HFFc6 (cell line): ENCODE results near the gene STMN3. TPM values are rescaled to one million over a fixed set of nuclear protein-coding genes. Genes with fewer than 3 reads are reported as not detected.
"Not testable (repeated sequence)": the region's sequence is repeated elsewhere in the genome, so short reads cannot be mapped to it uniquely, and the experiment has no call there.

Source experiments
- DNase-seq: peaks from one replicate; pipeline ENCODE4 v3.0.0-alpha.2; 2018
- H3K27ac Mint-ChIP-seq: 2 replicates; pipeline ENCODE4 v1.8.0; 2020; ENCODE audit warnings: mild to moderate bottlenecking, mixed read lengths
- H3K27me3 Mint-ChIP-seq: 2 replicates; pipeline ENCODE4 v1.8.0; 2021; ENCODE audit warnings: mild to moderate bottlenecking, moderate library complexity, mixed read lengths; ENCODE audit not compliant: insufficient read depth
- H3K36me3 Mint-ChIP-seq: 2 replicates; pipeline ENCODE4 v1.8.0; 2021; ENCODE audit warnings: low read depth, mixed read lengths
- H3K4me1 Mint-ChIP-seq: 2 replicates; pipeline ENCODE4 v1.8.0; 2020; ENCODE audit warnings: low read depth, mixed read lengths
- H3K4me3 Mint-ChIP-seq: 2 replicates; pipeline ENCODE4 v1.8.0; 2020; ENCODE audit warnings: mild to moderate bottlenecking, moderate library complexity, mixed read lengths
- H3K9me3 Mint-ChIP-seq: 2 replicates; pipeline ENCODE4 v1.8.0; 2020; ENCODE audit warnings: mild to moderate bottlenecking, mixed read lengths
- total RNA-seq, 6 experiments: library from RNA; stranded (reverse); fragmentation: NEBNext Ultra II Directional; extraction: Animal tissue kit (Norgen Biotek cat#: 25700); gene quantifications; 2 replicates in 1 of 6; 3 replicates in 5 of 6; pipeline ENCODE4 v1.2.3, GENCODE V29; 2021
- TF ChIP-seq, protein P1 (sequence below): fragments of 200-600 bp; sonication (generic); IDR thresholded peaks from 2 replicates; pipeline ENCODE4 v1.5.0; 2021; ENCODE audit warnings: antibody characterized with exemption, mild to moderate bottlenecking

STMN3 gene
- total RNA-seq, 6 experiments from 2014 or later, result 0.77 to 3.2 (median 1.5) TPM

DNA sequence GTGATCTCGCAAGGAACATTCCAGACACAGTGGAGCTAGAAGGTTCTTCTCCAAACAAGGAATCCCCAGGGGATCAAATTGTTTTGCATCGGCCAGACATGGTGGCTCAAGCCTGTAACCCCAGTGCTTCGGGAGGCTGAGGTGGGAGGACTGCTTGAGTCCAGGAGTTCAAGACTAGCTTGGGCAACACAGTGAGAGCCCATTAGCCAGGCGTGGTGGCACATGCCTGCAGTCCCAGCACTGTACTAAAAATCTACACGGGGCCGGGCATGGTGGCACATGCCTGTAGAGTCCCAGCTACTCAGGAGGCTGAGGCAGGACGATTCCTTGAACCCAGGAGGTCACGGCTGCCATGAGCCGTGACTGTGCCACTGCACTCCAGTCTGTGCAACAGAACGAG, 41.6 kb downstream of the STMN3 start:
- H3K27ac Mint-ChIP-seq, result no peak overlapping the region
- H3K36me3 Mint-ChIP-seq, result peaks cover 20% of the 10 kb centered on the region
- no peaks in the 10 kb centered on the region for H3K4me1 Mint-ChIP-seq
- H3K27me3 Mint-ChIP-seq, result no peaks in the 10 kb centered on the region; the same call in 1 of the 2 replicates
- no peak overlapping the region for H3K4me3 Mint-ChIP-seq
- TF ChIP-seq, protein P1, sequence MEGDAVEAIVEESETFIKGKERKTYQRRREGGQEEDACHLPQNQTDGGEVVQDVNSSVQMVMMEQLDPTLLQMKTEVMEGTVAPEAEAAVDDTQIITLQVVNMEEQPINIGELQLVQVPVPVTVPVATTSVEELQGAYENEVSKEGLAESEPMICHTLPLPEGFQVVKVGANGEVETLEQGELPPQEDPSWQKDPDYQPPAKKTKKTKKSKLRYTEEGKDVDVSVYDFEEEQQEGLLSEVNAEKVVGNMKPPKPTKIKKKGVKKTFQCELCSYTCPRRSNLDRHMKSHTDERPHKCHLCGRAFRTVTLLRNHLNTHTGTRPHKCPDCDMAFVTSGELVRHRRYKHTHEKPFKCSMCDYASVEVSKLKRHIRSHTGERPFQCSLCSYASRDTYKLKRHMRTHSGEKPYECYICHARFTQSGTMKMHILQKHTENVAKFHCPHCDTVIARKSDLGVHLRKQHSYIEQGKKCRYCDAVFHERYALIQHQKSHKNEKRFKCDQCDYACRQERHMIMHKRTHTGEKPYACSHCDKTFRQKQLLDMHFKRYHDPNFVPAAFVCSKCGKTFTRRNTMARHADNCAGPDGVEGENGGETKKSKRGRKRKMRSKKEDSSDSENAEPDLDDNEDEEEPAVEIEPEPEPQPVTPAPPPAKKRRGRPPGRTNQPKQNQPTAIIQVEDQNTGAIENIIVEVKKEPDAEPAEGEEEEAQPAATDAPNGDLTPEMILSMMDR, result no peak
- DNase-seq, result no peak
- no peaks in the 10 kb centered on the region for H3K9me3 Mint-ChIP-seq

DNA sequence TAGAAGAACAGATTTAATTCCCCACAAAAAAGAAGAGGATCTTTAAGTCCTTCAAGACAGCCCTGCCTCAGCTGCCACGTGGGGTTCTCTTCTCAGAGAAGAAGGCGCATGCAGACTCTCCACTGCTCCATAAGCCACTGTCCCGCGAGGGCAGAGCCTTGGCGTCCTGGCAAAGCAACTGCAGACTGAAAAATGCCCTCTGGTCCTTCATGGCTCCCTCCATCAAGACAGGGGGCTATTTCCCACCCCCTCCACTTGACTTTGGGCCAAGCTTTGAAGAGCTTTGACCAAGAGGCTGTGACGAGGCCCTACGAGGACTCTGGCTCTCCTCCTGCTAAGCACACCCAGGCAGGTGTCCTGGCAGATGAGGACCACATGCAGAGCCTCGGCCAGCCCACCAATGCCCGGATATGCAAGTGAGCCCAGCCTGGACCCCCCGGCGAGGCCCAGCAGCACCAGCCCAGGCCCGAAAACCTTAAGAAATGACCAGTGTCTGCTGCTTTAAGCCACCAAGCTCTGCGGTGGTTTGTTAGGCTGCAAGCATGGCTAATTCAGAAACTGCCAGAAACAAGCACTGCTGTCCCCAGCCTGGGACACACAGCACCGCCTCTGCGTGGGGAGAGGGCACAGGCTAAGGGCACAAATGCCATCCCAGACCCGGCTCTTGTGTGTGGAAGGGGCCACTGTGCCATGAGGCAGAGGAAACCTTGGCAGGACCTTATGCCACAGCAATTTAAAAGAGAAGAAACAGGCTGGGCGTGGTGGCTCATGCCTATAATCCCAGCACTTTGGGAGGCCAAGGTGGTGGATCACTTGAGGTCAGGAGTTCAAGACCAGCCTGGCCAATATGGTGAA, 42.4 kb downstream of the STMN3 start:
- Mint-ChIP-seq H3K36me3 (peaks cover 20% of the 10 kb centered on the region), H3K4me1 (no peaks in the 10 kb centered on the region), H3K9me3 (no peaks in the 10 kb centered on the region), H3K27ac (no peak overlapping the region), H3K4me3 (no peak overlapping the region), H3K27me3 (no peaks in the 10 kb centered on the region; the same call in 1 of the 2 replicates)
- no peak for DNase-seq
- TF ChIP-seq, protein P1, result no peak

DNA sequence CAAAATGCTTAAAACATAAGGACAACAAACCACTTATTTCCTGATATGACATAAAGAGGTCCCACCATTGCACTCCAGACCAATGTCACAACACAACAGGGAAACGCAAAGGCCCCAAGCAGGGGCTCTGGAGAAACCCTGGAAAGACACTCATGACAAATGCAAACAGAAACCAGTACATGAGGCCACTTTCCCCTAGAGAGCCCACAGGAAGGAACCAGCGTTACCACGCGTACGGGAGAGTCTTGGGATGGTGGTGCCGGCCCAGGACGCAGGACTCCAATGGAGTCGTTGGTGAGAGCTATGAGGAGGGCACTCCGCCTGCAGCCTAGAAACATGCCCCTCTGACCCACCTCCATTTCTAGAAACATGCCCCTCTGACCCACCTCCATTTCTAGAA, 46.5 kb downstream of the STMN3 start:
- H3K27me3 Mint-ChIP-seq, result no peaks in the 10 kb centered on the region; the same call in none of the 2 replicates
- TF ChIP-seq, protein P1, result no peak
- no peaks in the 10 kb centered on the region for H3K9me3 Mint-ChIP-seq
- H3K36me3 Mint-ChIP-seq, result peaks cover 8% of the 10 kb centered on the region
- no peak overlapping the region for H3K27ac Mint-ChIP-seq
- no peaks in the 10 kb centered on the region for H3K4me1 Mint-ChIP-seq
- no peak overlapping the region for H3K4me3 Mint-ChIP-seq
- no peak for DNase-seq

DNA sequence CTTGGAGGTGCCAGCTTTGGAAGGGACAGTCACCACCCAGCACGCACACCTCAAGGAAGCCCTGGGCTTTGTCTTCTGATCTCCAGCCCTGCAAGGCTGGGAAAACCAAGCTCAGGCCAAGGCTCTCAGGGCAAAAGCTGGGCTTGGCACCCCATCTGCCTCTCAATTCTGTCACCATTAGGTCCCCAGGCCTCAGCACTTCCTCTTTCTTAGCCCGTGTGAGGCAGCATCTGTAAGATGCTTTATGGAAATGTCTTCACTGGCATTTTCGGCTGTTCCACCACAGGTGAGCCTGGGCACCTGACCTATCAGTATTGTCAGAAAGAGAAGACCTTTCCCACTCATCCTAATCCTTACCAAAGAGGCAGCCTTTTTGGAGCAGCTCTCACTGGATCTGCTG, 50.9 kb downstream of the STMN3 start:
- Mint-ChIP-seq H3K36me3 (peaks cover 32% of the 10 kb centered on the region), H3K27ac (no peak overlapping the region)
- DNase-seq, result no peak

DNA sequence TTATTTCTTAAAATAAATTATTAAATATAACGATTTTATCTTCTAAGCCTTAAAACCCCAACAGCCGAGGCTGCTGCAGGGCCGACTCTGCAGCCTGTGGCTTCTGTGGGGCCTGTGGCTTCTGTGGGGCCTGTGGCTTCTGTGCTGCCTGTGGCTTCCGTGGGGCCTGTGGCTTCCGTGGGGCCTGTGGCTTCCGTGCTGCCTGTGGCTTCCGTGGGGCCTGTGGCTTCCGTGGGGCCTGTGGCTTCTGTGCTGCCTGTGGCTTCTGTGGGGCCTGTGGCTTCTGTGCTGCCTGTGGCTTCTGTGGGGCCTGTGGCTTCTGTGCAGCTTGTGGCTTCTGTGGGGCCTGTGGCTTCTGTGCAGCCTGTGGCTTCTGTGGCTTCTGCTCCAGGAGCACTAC, 51.5 kb downstream of the STMN3 start:
- H3K4me3 Mint-ChIP-seq, H3K27ac Mint-ChIP-seq, DNase-seq, H3K27me3 Mint-ChIP-seq, H3K4me1 Mint-ChIP-seq, H3K9me3 Mint-ChIP-seq: not testable (repeated sequence)
- H3K36me3 Mint-ChIP-seq, result peaks cover 32% of the 10 kb centered on the region

More for the DNA sequence above, 50.9 kb downstream of the STMN3 start:
- H3K4me3 Mint-ChIP-seq, result no peak overlapping the region
- TF ChIP-seq, protein P1, result no peak
- no peaks in the 10 kb centered on the region for H3K9me3 Mint-ChIP-seq
- H3K4me1 Mint-ChIP-seq, result 0 out of 2 replicates have a peak, but pooled peaks cover 5% of the 10 kb centered on the region
- H3K27me3 Mint-ChIP-seq, result no peaks in the 10 kb centered on the region; the same call in none of the 2 replicates

DNA sequence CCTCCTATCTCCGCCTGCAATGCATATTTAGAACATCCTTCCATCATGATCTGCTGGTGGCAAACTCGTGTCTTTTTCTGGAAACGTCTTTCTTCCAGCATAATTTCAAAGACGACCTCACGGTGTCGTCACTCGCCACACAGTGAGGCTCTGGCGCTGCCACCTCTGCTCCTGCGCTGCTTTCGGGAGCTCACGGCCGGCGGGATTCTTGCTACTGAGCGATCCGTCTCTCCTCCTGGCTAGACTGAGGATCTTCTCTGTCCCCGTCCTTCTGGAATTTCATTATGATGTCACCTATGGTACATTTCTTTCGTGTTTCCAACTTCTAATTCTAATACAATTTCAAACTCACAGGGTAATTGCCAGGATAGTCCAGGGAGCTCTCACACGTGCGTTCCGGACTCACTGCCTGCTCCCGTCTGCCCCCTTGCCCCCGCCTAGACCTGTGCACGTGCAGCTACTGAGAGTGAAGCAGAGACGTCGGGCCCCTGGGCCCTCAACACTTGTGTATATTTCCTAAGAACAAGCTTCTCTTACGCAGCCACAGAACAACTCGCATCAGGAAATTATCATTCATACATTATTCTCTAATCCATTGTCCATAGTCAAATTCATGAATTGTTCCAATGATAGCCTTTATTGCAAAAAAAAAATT, 53.7 kb downstream of the STMN3 start:
- no peak for DNase-seq

More for the DNA sequence above, 53.7 kb downstream of the STMN3 start:
- H3K36me3 Mint-ChIP-seq, result peaks cover 32% of the 10 kb centered on the region
- H3K9me3 Mint-ChIP-seq, result no peaks in the 10 kb centered on the region
- 0 out of 2 replicates have a peak, but pooled peaks cover 9% of the 10 kb centered on the region for H3K4me1 Mint-ChIP-seq
- H3K27ac Mint-ChIP-seq, result no peak overlapping the region
- TF ChIP-seq, protein P1, result no peak
- H3K4me3 Mint-ChIP-seq, result no peak overlapping the region
- H3K27me3 Mint-ChIP-seq, result no peaks in the 10 kb centered on the region; the same call in none of the 2 replicates
